ENCODE results near the gene AQP3. TPM values are rescaled to one million over a fixed set of nuclear protein-coding genes. Genes with fewer than 3 reads are reported as not detected.
"Not testable (repeated sequence)": the region's sequence is repeated elsewhere in the genome, so short reads cannot be mapped to it uniquely, and the experiment has no call there.

Gene AQP3
- total RNA-seq (6.8 and 6.9 TPM in 2 replicates), polyA plus RNA-seq (7.2 and 9.0 TPM in 2 replicates)

DNA sequence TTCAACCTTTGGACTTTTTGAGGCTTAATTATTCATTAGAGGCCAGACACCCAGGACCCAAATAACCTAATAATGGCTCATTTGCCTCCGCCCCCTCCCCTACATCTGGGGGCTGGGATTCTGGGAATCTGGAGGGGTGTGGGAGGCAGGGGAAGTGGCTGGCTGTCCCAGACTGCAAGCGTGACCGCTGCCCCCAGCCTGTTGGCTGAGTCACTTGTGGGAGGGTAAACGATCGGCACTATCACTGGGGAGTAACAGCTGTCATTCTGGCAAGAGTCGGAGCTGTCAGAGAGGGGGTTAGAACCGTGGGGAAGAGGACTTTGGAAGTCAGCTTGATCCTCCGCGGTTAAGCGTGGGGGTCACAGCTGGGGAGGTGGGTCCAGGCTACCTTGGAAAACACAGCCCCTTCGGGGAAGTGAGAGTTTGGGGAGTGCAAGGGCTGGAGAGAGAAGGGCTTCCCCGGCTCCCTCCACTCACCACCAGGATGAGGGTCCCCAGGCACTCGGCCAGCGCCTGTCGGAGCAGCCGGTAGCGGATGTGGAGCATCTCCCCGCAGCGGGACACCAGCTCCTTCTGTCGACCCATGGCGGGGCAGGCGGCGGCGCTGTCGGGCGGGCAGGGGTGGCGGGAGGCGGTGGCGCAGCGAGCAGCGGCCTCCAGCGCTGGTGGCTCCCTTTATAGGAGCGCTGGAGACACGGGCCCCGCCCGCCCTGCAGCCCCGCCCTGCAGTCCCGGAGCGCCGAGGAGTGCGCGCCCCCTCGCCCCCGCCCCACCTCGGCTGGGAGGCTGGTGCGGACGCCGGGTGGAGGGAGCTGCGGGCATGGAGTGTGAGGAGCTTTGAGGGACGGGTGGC, at the start of gene AQP3:
AQP3 (minus strand) TSS at position 648 of the 853 bp plus-strand sequence; CDS start at position 585, 63 bp downstream.
- TF ChIP-seq, protein P1, sequence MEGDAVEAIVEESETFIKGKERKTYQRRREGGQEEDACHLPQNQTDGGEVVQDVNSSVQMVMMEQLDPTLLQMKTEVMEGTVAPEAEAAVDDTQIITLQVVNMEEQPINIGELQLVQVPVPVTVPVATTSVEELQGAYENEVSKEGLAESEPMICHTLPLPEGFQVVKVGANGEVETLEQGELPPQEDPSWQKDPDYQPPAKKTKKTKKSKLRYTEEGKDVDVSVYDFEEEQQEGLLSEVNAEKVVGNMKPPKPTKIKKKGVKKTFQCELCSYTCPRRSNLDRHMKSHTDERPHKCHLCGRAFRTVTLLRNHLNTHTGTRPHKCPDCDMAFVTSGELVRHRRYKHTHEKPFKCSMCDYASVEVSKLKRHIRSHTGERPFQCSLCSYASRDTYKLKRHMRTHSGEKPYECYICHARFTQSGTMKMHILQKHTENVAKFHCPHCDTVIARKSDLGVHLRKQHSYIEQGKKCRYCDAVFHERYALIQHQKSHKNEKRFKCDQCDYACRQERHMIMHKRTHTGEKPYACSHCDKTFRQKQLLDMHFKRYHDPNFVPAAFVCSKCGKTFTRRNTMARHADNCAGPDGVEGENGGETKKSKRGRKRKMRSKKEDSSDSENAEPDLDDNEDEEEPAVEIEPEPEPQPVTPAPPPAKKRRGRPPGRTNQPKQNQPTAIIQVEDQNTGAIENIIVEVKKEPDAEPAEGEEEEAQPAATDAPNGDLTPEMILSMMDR (IDR thresholded peaks at IDR 0.05; ENCODE audit: low read depth, low read length) = peak; percentile 34
- Histone ChIP-seq H3K27ac (no peak within 1 kb of the TSS), H3K27me3 (no peaks in the 10 kb centered on the region), H3K4me3 (peak within 1 kb of the TSS; percentile 23), H3K4me1 (ENCODE audit: low read depth) (no peaks in the 10 kb centered on the region), H3K36me3 (no peaks in the 10 kb centered on the region), H3K9me3 (ENCODE audit: low read depth) (no peaks in the 10 kb centered on the region)
- DNase-seq (ENCODE audit: low read depth in 1 of 2, low spot score in 1 of 2) = peak; percentile 54 to 83

DNA sequence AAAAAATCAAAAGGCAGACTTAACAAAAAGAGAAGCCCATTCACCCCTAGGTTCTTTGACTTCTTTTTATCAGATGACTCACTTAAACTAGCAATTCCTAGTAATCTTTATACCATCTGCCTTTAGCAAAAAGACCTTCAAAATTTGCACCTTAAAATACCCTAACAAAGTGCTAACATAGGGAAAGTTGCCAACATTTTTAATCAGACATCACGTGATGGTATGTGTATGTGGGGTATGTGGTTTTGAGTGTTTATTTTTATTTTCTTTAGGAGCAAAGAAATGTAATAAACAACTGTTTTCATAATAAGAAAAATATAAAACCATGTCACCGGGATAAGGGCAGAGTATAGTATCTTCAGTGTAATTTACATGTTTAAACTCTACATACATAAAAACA, 46.4 kb upstream of the AQP3 start:
- H3K9me3 ChIP-seq (ENCODE audit: low read depth); H3K4me1 ChIP-seq (ENCODE audit: low read depth); H3K36me3 ChIP-seq; H3K27ac ChIP-seq; H3K27me3 ChIP-seq; H3K4me3 ChIP-seq: not testable (repeated sequence)
- peak in 1 of 2 donors; percentile 13 for DNase-seq (ENCODE audit: low read depth in 1 of 2, low spot score in 1 of 2)

DNA sequence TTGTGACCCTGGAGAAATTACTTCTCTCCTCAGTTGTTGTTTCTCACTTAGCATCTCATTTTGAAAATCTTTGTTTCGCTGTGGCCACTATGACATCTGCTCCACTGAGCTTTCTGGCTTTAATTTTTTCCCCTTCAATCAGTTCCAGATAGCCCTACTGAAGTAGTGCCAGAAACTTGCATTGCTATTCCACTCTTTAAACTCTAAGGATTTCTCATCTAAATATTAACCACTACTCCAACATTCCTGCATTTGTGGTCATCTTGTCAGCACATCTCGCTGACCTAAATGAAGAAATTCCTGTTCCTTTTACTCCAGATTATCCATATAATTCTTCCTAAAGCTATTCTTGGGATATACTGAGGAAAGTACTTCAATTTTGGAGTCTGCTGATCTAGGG, 41.7 kb upstream of the AQP3 start:
- TF ChIP-seq, protein P1 (IDR thresholded peaks at IDR 0.05; ENCODE audit: low read depth, low read length) = no peak
- H3K27me3 ChIP-seq = no peaks in the 10 kb centered on the region
- no peaks in the 10 kb centered on the region for H3K9me3 ChIP-seq (ENCODE audit: low read depth)
- H3K4me1 ChIP-seq (ENCODE audit: low read depth) = no peaks in the 10 kb centered on the region
- no peak overlapping the region for H3K27ac ChIP-seq
- H3K4me3 ChIP-seq = no peak overlapping the region
- DNase-seq (ENCODE audit: low read depth in 1 of 2, low spot score in 1 of 2) = peak in 1 of 2 donors; percentile 74
- no peaks in the 10 kb centered on the region for H3K36me3 ChIP-seq

DNA sequence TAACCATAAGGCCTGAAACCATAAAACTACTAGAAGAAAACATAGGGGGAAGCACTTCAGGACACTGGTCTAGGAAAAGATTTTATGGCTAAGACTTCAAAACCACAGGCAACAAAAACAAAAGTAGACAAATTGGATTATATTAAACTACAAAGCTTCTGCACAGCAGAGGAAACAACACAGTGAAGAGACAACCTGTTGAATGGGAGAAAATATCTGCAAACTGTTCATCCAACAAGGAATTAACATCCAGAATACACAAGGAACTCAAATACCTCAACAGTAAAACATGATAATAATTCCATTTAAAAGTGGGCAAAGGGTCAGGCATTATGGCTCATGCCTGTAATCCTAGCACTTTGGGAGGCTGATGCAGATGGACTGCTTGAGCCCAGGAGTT, 37.9 kb upstream of the AQP3 start:
- not testable (repeated sequence) for H3K4me1 ChIP-seq (ENCODE audit: low read depth); H3K27me3 ChIP-seq; H3K27ac ChIP-seq

DNA sequence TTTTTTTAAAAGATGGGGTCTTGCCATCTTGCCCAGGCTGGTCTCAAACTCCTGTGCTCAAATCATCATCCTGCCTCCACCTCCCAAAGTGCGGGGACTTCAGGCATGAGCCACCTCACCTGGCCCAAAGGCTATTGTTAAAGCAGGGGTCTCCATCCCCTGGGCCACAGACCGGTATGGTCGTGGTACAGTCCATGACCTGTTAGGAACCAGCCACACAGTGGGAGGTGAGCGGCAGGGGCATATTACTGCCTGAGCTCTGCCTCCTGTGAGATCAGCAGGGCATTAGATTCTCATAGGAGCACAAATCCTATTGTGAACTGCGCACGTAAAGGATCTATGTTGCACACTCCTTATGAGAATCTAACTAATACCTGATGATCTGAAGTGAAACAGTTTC, 33.6 kb upstream of the AQP3 start:
- DNase-seq (ENCODE audit: low read depth in 1 of 2, low spot score in 1 of 2) = no peak
- no peaks in the 10 kb centered on the region for H3K27me3 ChIP-seq
- H3K36me3 ChIP-seq = no peaks in the 10 kb centered on the region
- H3K27ac ChIP-seq = no peak overlapping the region
- no peaks in the 10 kb centered on the region for H3K4me1 ChIP-seq (ENCODE audit: low read depth)
- TF ChIP-seq, protein P1 (IDR thresholded peaks at IDR 0.05; ENCODE audit: low read depth, low read length) = no peak
- no peaks in the 10 kb centered on the region for H3K9me3 ChIP-seq (ENCODE audit: low read depth)
- H3K4me3 ChIP-seq = no peak overlapping the region

More for the DNA sequence above, 37.9 kb upstream of the AQP3 start:
- not testable (repeated sequence) for H3K4me3 ChIP-seq; DNase-seq (ENCODE audit: low read depth in 1 of 2, low spot score in 1 of 2); H3K36me3 ChIP-seq; H3K9me3 ChIP-seq (ENCODE audit: low read depth)

DNA sequence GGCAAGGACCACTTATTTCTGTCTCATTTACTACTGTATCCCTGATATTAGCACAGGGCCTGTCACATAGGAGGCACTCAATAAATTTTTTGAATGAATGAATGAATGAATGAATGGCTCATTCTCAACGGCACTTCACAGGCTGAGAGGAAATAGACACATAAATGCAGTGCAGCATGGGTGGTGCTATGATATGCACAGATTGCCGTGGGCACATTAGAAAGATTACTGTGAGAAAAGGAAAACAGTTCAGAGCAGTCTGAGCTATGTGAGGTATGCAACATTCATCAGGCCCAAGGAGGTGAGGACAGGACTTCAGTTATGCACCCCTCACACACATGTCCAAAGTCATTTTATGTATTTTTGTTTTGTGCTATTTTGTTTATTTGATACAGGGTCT, 32.7 kb upstream of the AQP3 start:
- no peak for DNase-seq (ENCODE audit: low read depth in 1 of 2, low spot score in 1 of 2)
- H3K27ac ChIP-seq = no peak overlapping the region
- no peaks in the 10 kb centered on the region for H3K36me3 ChIP-seq
- no peak overlapping the region for H3K4me3 ChIP-seq
- TF ChIP-seq, protein P1 (IDR thresholded peaks at IDR 0.05; ENCODE audit: low read depth, low read length) = no peak
- H3K27me3 ChIP-seq = no peaks in the 10 kb centered on the region
- H3K9me3 ChIP-seq (ENCODE audit: low read depth) = no peaks in the 10 kb centered on the region
- no peaks in the 10 kb centered on the region for H3K4me1 ChIP-seq (ENCODE audit: low read depth)
